Transverse colon (tissue), 4 donors: ENCODE measurements around the gene APOL3. TPM values are rescaled to one million over a fixed set of nuclear protein-coding genes. Genes with fewer than 3 reads are reported as not detected.

Experiments used
- DNase-seq: peaks from one replicate; pipeline ENCODE4 v3.0.0-alpha.2; 2019
- H3K27ac ChIP-seq, 4 donors: fragments of 200-600 bp; sonication (generic); 2 replicates each; pipeline ENCODE4 v1.5.1; 2016 to 2018; ENCODE audit warnings: inconsistent platforms in 4 of 4
- H3K27me3 ChIP-seq: fragments of 200-600 bp; sonication (generic); 2 replicates; pipeline ENCODE4 v1.5.1; 2017; ENCODE audit warnings: inconsistent platforms
- H3K36me3 ChIP-seq, 4 donors: fragments of 200-600 bp; sonication (generic); 2 replicates each; pipeline ENCODE4 v1.5.1; 2017 to 2019; ENCODE audit warnings: inconsistent platforms in 4 of 4
- H3K4me1 ChIP-seq, 4 donors: fragments of 200-600 bp; sonication (generic); 2 replicates each; pipeline ENCODE4 v1.5.1; 2017 to 2020; ENCODE audit warnings: inconsistent platforms in 4 of 4
- H3K4me3 ChIP-seq, 4 donors: fragments of 200-600 bp; sonication (generic); 1 replicate in 1 of 4; 2 replicates in 3 of 4; pipeline versions ENCODE4 v1.5.1 to v1.6.1; 2017 to 2019; ENCODE audit warnings: inconsistent platforms in 4 of 4
- H3K9me3 ChIP-seq, 2 donors: fragments of 200-600 bp; sonication (generic); 2 replicates each; pipeline ENCODE4 v1.5.1; 2017 to 2019; ENCODE audit warnings: inconsistent platforms in 2 of 2
- EP300 ChIP-seq: sonication (generic); formaldehyde crosslinking; IDR thresholded peaks from one replicate; pipeline ENCODE4 v1.6.1; 2017; ENCODE audit warnings: antibody characterized with exemption, low read depth
- POLR2A ChIP-seq: fragments of 450-650 bp; IDR thresholded peaks from one replicate; pipeline ENCODE4 v1.6.1; 2016; ENCODE audit warnings: antibody characterized with exemption, mild to moderate bottlenecking, moderate library complexity
- POLR2AphosphoS5 ChIP-seq, 3 donors: sonication (generic); formaldehyde crosslinking; IDR thresholded peaks; one replicate each; pipeline ENCODE4 v1.6.1; 2016; ENCODE audit warnings: antibody characterized with exemption in 3 of 3
- WGBS, 2 donors: methylation state at CpG; one replicate each; pipeline ENCODE4 v1.1.5; 2018; ENCODE audit warnings: low coverage in 1 of 2; 5-methylcytosine and 5-hydroxymethylcytosine counted together
- in situ Hi-C, 4 donors: fragments of 200-750 bp; cut with MboI; loops; one replicate each; pipeline versions ENCODE4 v1.15.0 to v1.15.1; 2017; ENCODE audit warnings: low sequenced_read_pairs in 3 of 4, low pct_ligation_motif_present in 1 of 4, low pct_unique_long_range_greater_than_20kb in 1 of 4
- intact Hi-C: fragments of 100-400 bp; cut with DNase I; formaldehyde crosslinking; loops from one replicate; pipeline ENCODE4 v1.15.1; 2023; ENCODE audit warnings: low total_unique reads
- total RNA-seq, 4 donors: library from RNA; depleted of rRNA; stranded (reverse); fragments of >200 nt; gene quantifications; one replicate each; pipeline ENCODE4 v1.1.0, GENCODE V29; 2016
- TF ChIP-seq, protein P1 (sequence below), 5 experiments: fragments of 200-600 bp in 3 of 5; fragments of 450-650 bp in 2 of 5; sonication (generic) in 3 of 5; IDR thresholded peaks; 1 replicate in 2 of 5; 2 replicates in 3 of 5; pipeline ENCODE4 v1.5.1; 2016 to 2017; ENCODE audit warnings: antibody characterized with exemption in 5 of 5, inconsistent platforms in 3 of 5, mild to moderate bottlenecking in 2 of 5, moderate library complexity in 1 of 5

The APOL3 gene
- total RNA-seq, 4 donors from 2014 or later: 8.7 to 53.9 (median 19.4) TPM

GRCh38 chr22:36136988-36137387, 23.6 kb downstream of the APOL3 start:
- Histone ChIP-seq H3K4me1 (no peaks in the 10 kb centered on the region), H3K4me3 (no peak overlapping the region), H3K9me3 (no peaks in the 10 kb centered on the region), H3K27me3 (no peaks in the 10 kb centered on the region), H3K27ac (peak overlapping the region in 3 of 4 donors; percentile 32 to 47 (median 42)), H3K36me3 (no peaks in the 10 kb centered on the region)
- TF ChIP-seq POLR2AphosphoS5 (IDR thresholded peaks at IDR 0.05) (no peak), EP300 (no peak), POLR2A (no peak)
- TF ChIP-seq, protein P1, sequence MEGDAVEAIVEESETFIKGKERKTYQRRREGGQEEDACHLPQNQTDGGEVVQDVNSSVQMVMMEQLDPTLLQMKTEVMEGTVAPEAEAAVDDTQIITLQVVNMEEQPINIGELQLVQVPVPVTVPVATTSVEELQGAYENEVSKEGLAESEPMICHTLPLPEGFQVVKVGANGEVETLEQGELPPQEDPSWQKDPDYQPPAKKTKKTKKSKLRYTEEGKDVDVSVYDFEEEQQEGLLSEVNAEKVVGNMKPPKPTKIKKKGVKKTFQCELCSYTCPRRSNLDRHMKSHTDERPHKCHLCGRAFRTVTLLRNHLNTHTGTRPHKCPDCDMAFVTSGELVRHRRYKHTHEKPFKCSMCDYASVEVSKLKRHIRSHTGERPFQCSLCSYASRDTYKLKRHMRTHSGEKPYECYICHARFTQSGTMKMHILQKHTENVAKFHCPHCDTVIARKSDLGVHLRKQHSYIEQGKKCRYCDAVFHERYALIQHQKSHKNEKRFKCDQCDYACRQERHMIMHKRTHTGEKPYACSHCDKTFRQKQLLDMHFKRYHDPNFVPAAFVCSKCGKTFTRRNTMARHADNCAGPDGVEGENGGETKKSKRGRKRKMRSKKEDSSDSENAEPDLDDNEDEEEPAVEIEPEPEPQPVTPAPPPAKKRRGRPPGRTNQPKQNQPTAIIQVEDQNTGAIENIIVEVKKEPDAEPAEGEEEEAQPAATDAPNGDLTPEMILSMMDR (IDR thresholded peaks at IDR 0.05): no peak
- intact Hi-C loops: no loop called here
- in situ Hi-C loops: no loop called here
- no peak for DNase-seq
- WGBS, 2 donors: 78% methylated on average over 2 of the region's 2 CpGs; no CpG with 5 or more reads in 1 of the 2 donors

DNA sequence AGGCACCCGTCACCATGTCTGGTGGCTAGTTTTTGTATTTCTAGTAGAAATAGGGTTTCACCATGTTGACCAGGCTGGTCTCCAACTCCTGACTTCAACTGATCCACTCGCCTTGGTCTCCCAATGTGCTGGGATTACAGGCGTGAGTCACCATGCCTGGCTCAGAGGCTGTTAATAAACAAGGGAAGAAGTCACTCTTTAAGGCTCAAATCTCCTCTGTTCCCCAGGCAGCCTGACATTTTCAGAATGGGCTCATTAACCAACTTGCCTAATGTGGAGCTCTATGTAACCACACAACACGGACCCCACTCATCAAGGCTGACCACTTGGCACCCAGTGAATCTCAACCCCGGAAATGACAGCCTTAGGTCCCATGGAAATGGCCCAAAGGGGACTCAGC, 24.1 kb downstream of the APOL3 start:
- Histone ChIP-seq H3K27ac (peak overlapping the region in 3 of 4 donors; percentile 32 to 47 (median 42)), H3K4me3 (no peak overlapping the region), H3K27me3 (no peaks in the 10 kb centered on the region), H3K4me1 (no peaks in the 10 kb centered on the region), H3K36me3 (no peaks in the 10 kb centered on the region), H3K9me3 (no peaks in the 10 kb centered on the region)
- 67 to 82% methylated on average over 2 to 5 of the region's 5 CpGs for WGBS, 2 donors
- in situ Hi-C loops (no loop called here), intact Hi-C loops (no loop called here)
- no peak for TF ChIP-seq EP300
- no peak for TF ChIP-seq POLR2AphosphoS5 (IDR thresholded peaks at IDR 0.05)
- TF ChIP-seq POLR2A: no peak
- TF ChIP-seq, protein P1 (IDR thresholded peaks at IDR 0.05): no peak
- no peak for DNase-seq

DNA sequence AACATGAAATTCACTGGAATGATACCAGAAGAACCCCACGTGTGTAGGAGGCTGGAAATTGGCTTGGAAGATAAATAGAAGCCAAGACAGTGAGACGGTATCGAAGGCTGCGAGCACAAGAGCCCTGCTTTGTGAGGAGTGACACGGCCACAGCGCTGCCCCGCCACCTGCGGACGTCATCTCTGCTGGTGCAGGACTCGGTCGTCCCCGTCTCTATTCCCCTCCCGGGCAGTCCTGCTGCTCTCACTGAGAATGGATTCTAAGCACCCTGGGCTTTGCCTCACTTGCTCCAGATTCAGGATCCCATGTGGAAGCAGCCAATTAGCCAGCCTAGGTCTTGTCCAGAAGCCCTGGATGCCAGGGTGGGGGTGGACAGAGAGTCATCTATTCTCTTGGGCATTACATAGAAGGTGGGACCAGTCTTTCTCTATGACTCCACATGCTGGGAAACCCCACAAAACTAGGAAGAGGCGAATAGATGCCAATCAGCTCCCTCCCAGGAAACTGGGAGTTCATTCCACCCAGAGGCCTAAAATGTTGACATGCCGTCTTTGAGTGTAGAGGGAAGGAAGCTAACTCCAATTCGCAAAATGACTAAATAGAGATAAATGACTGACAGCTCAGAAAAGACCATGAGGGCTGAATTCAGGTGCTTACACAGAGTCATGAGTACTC, 25.1 kb downstream of the APOL3 start:
- H3K27me3 ChIP-seq: no peaks in the 10 kb centered on the region
- no peaks in the 10 kb centered on the region for H3K9me3 ChIP-seq
- no peak for DNase-seq
- TF ChIP-seq EP300 (no peak), POLR2AphosphoS5 (IDR thresholded peaks at IDR 0.05) (no peak), POLR2A (no peak)
- TF ChIP-seq, protein P1 (IDR thresholded peaks at IDR 0.05): no peak
- in situ Hi-C loops (no loop called here), intact Hi-C loops (no loop called here)
- H3K36me3 ChIP-seq: no peaks in the 10 kb centered on the region
- WGBS, 2 donors: 86 to 100% methylated on average over 1 to 16 of the region's 16 CpGs
- H3K27ac ChIP-seq: no peak overlapping the region
- no peak overlapping the region for H3K4me3 ChIP-seq
- H3K4me1 ChIP-seq: no peaks in the 10 kb centered on the region

DNA sequence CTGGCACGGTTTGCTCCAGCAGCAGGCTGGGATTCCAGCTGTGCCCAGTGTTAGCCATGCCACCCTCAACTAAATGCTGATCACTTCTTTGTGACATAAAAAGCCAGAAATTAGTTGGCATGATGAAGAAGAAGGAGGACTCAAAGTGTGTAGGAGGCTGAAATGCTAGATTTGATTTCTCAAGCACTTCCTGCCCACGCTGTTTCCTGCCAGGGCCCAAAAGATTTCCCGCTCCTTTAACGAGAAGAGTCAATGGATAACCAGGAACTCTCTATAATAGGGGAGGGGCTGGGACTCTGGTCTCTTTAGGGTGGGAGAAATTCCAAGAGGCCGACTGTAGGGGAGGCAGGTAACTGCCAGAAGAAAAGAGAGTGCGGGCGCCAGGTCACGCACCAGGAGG, 26.4 kb downstream of the APOL3 start:
- Histone ChIP-seq H3K4me3 (no peak overlapping the region), H3K4me1 (no peaks in the 10 kb centered on the region), H3K27ac (no peak overlapping the region), H3K27me3 (peaks cover 3% of the 10 kb centered on the region), H3K36me3 (no peaks in the 10 kb centered on the region), H3K9me3 (no peaks in the 10 kb centered on the region)
- no peak for DNase-seq
- intact Hi-C loops: no loop called here
- TF ChIP-seq POLR2AphosphoS5 (IDR thresholded peaks at IDR 0.05) (no peak), POLR2A (no peak), EP300 (no peak)
- TF ChIP-seq, protein P1 (IDR thresholded peaks at IDR 0.05): no peak
- WGBS, 2 donors: 57 to 69% methylated on average over 8 of the region's 8 CpGs
- in situ Hi-C loops: no loop called here
